SHP77 treated with DMSO at 0.1 percent for 48 hours (cell line): ENCODE results near the gene ZNF329.
"Not testable (repeated sequence)": the region's sequence is repeated elsewhere in the genome, so short reads cannot be mapped to it uniquely, and the experiment has no call there.

Experiments used
- DNase-seq: peaks from one replicate; lab custom pipeline; 2025; lab: John Stamatoyannopoulos, UW

ZNF329 gene

GRCh38 chr19:58150328-58150921, at the start of gene ZNF329:
TSS of gene ZNF329 (minus strand) at chr19:58150789. CDS start at chr19:58129503, 21,286 bp downstream.
- DNase-seq: peak; percentile 56

- no peak for DNase-seq
Observed at GRCh38 chr19:58196901-58197616, 46.5 kb upstream of the ZNF329 start.

- DNase-seq: no peak
Observed at GRCh38 chr19:58183817-58184215, 33.2 kb upstream of the ZNF329 start.

- DNase-seq: peak; percentile 79
Observed at GRCh38 chr19:58182989-58183816, 32.6 kb upstream of the ZNF329 start, which contains the start of gene ZNF274. TSS of gene ZNF274 (plus strand) at chr19:58183061. CDS start at chr19:58183966, 905 bp downstream.

- no peak for DNase-seq
Observed at GRCh38 chr19:58182577-58182988, 32.0 kb upstream of the ZNF329 start.

- DNase-seq: no peak
Observed at GRCh38 chr19:58181902-58182576, 31.4 kb upstream of the ZNF329 start.

- DNase-seq: no peak
Observed at GRCh38 chr19:58170860-58171259, 20.3 kb upstream of the ZNF329 start.

GRCh38 chr19:58166708-58167280, 16.2 kb upstream of the ZNF329 start:
- DNase-seq: no peak

GRCh38 chr19:58166268-58166667, 15.7 kb upstream of the ZNF329 start:
- DNase-seq: no peak

GRCh38 chr19:58157045-58157728, 6.6 kb upstream of the ZNF329 start:
- no peak for DNase-seq

- DNase-seq: peak; percentile 90
Observed at GRCh38 chr19:58154679-58155648, 4.4 kb upstream of the ZNF329 start.

GRCh38 chr19:58154287-58154678, 3.7 kb upstream of the ZNF329 start:
- no peak for DNase-seq

GRCh38 chr19:58153386-58153785, 2.8 kb upstream of the ZNF329 start:
- DNase-seq: no peak

GRCh38 chr19:58147475-58147874, 3.1 kb downstream of the ZNF329 start:
- not testable (repeated sequence) for DNase-seq

GRCh38 chr19:58145849-58146248, 4.7 kb downstream of the ZNF329 start:
- DNase-seq: no peak

- DNase-seq: no peak
Observed at GRCh38 chr19:58134244-58134643, 16.3 kb downstream of the ZNF329 start.

- DNase-seq: no peak
Observed at GRCh38 chr19:58129284-58129683, 21.3 kb downstream of the ZNF329 start.

- DNase-seq: no peak
Observed at GRCh38 chr19:58128041-58128685, 22.4 kb downstream of the ZNF329 start.

GRCh38 chr19:58123354-58123753, 27.2 kb downstream of the ZNF329 start:
- DNase-seq: no peak
